ENCODE data around the gene ETHE1. TPM values are rescaled to one million over a fixed set of nuclear protein-coding genes. Genes with fewer than 3 reads are reported as not detected.
"Not testable (repeated sequence)": the region's sequence is repeated elsewhere in the genome, so short reads cannot be mapped to it uniquely, and the experiment has no call there.

ETHE1 gene
- total RNA-seq, 1 experiment from 2014 or later = 293 TPM

DNA sequence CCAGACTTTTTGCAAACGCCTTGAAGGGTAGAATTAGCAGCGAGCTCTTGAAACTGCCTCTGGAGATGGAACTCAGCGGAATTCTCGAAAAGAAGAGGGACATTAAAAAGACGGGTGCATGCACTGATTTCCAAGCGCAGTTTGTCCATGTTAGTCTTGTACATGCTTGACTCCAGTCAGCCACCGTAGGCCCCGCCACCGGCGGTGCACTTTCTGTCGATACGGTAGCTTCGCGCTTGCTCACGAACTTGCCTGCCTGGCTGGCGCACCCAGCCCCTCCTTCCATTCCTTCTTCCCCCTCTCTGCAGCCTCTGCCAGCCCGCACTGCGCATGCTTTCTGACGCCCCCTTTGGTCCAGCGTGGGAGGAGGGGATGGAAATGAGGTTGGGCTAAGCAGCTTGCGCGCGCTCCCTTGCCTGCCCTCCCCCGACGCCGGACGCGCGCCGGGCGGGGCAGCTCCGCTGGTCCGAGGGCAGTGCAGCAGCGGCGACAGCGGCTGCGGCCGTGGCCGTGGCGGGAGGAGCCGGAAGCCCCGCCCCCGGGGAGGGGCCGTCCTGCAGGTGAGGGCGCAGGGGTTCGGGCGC, 6.1 kb upstream of the ETHE1 start, which contains the start of gene ZNF575:
ZNF575 (plus strand) TSS at position 227 of the 584 bp plus-strand sequence. CDS start 1,235 bp downstream, outside the sequence.
- in situ Hi-C loops (cut with HindIII; ENCODE audit: low pct_unique_long_range_greater_than_20kb, low sequenced_read_pairs) = loop anchor here (25.0 kb wide), 1 partner anchor 96 kb away; no protein-coding TSS in a partner anchor
- peak; percentile 100 for DNase-seq (ENCODE audit: low read depth)

DNA sequence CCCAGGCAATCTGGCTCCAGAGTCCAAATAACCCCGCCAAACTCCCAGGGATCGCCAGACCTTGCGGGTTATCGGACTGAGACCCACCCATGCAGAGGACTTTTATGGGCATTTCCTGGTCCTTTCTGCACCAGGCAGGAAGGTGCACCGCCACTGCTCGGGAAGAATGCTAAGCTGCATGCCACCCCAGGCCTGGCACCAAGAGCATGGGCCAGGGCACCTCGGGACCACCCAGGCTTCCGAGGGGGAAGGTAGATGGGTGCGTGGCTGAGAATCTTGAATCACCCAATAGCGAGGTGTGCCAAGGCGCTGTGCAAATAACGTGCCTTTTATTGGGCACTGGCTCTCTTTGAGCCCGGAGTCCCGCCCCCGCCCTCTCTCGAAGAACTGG, 5.6 kb upstream of the ETHE1 start:
- no peak for DNase-seq (ENCODE audit: low read depth)
- in situ Hi-C loops (cut with HindIII; ENCODE audit: low pct_unique_long_range_greater_than_20kb, low sequenced_read_pairs) = loop anchor here (25.0 kb wide), 1 partner anchor 95 kb away; no protein-coding TSS in a partner anchor

DNA sequence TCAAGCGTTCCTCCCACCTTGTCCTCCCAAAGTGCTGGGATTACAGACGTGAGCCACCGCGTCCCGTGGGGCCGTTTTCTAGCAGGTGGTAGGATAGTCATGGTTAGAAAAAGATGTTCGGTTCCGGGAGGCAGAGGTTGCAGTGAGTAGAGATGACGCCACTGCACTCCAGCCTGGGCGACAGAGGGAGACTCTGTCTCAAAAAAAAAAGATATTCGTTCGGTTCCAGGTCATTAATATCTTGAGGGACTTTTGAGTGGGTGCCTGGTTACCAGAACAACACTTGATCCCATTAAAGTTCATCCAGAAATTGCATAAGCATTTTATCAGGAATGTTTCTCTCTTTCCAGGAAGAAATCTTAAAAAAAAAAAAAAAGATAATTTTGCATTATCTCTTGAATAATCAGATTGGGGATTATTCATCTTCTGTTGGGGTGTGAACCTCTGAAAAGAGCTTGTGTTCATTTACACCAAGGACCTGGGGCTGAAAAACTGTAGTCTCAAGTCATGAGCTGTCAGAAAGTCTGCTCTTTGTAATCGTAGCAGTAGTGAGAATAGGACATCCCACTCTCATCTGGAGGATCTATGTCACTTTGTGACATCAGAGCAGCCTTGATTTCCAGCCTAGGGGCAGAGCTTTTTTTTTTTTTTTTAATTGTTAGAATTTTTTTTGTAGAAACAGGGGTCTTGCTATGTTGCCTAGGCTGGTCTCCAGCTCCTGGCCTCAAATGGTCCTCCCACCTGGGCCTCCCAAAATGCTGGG, 1.0 kb upstream of the ETHE1 start:
- DNase-seq (ENCODE audit: low read depth) = peak; percentile 98
- in situ Hi-C loops (cut with HindIII; ENCODE audit: low pct_unique_long_range_greater_than_20kb, low sequenced_read_pairs) = loop anchor here (25.0 kb wide), 1 partner anchor 91 kb away; no protein-coding TSS in a partner anchor

DNA sequence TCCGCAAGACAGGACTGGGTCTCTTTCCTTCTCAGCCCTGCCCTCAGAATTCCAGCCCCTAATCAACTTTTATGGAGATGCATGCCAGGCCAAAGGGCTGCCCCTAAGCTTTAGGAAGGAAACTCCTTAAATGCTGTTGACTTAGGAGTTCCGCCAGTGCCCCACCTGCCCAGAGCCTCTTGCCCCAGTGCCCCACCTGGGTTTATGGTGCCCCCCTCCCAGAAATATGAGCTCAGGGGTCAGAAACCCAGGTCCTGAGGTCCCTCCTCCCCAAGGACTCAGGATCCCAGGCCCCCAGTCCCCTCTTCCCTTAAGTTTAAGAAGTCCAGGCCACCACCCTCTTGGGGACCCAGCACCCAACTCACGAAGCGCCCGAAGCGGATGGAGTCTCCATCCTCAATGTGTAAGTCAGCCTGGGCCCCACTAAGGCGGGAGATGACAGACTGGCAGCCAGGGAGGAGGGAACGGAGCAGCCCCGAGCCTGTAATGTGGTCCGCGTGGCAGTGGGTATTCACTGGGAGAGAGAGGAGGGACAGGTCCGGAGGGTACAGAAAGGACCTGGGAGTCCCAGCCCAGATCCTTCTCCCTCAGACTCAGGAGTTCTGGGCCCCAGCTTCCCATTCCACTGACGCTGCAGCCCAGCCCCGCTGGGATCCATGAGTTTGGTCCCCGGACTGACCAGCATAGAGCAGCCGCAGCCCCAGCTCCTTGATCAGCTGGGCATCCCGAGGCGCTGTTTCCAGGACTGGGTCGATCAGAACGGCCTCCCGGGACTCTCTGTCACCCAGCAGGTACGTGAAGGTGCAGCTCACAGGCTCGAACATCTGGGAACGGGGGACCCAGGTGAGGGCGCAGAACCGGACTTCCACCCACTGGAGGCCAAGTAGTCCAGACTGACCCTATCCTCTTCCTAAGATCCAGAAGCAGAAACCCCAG, 897 bp downstream of the ETHE1 start:
- in situ Hi-C loops (cut with HindIII; ENCODE audit: low pct_unique_long_range_greater_than_20kb, low sequenced_read_pairs) = loop anchor here (25.0 kb wide), 1 partner anchor 89 kb away; no protein-coding TSS in a partner anchor
- DNase-seq (ENCODE audit: low read depth) = peak; percentile 33

DNA sequence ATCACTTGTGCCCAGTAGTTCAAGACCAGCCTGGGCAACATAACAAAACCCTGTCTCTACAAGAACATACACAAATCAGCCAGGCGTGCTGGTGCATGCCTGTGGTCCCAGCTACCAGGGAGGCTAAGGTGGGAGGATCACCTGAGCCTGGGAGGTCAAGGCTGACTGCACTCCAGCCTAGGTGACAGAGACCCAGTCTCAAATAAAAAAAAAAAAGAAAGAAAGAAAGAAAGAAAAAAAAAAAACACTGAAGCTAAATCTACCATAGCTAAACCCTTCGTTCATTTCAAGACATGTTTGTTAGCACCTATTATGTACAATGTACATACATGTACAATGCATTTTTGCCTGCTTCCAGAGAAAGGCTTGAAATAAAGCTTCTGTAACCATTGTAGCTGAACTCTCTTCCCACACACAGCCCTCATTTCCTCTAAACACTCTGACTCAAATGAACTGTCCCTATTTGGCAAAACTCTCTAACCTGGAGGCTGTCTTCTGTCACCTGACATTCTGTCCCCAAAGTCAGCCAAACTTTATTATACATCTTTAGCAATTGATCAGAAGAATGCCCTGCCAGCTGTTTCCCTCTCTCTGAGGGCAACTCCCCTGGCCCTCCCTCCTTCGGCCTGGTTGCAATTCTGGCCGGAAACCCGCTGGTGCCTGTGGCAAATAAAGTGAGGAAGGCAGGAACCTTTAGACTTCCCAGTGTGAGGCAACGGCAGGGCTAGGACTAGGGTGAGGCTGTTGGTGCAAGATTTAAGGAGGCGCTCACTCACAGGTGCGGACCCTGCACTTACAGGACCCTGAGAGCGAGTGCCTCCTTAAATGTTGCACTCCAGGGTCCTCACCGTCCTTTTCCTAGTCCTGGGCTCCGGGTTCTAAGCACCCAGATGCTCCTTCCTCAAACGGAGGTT, 1.8 kb downstream of the ETHE1 start:
- in situ Hi-C loops (cut with HindIII; ENCODE audit: low pct_unique_long_range_greater_than_20kb, low sequenced_read_pairs) = loop anchor here (25.0 kb wide), 1 partner anchor 88 kb away; no protein-coding TSS in a partner anchor
- peak; percentile 63 for DNase-seq (ENCODE audit: low read depth)

DNA sequence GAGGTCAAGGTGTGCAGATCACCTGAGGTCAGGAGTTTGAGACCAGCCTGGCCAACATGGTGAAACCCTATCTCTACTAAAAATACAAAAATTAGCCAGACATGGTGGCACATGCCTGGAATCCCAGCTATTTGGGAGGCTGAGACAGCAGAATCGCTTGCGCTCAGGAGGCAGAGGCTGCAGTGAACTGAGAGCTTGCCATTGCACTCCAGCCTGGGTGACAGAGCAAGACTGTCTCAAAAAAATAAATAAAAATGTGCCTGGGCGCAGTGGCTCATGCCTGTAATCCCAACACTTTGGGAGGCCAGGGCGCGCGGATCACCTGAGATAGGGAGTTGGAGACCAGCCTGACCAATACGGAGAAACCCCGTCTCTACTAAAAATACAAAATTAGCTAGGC, 3.3 kb downstream of the ETHE1 start:
- DNase-seq (ENCODE audit: low read depth); in situ Hi-C loops (cut with HindIII; ENCODE audit: low pct_unique_long_range_greater_than_20kb, low sequenced_read_pairs): not testable (repeated sequence)

DNA sequence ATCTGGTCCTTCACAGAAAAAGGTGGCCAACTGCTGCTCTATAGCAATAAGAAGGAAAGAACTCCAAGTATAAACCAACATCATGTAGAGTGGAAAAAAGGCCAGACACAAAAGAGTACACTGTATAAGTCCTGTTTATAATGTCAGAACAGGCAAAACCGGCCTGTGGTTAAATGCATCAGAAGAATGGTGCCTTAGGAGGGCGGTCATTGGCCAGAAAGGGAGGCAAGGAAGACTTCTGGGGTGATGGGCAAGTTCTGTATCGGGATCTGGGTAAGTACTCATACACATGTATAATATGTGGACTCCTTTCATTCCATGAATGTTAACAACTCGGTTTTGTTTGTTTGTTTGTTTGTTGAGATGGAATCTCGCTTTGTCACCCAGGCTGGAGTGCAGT, 4.1 kb downstream of the ETHE1 start:
- in situ Hi-C loops (cut with HindIII; ENCODE audit: low pct_unique_long_range_greater_than_20kb, low sequenced_read_pairs) = no loop called here

DNA sequence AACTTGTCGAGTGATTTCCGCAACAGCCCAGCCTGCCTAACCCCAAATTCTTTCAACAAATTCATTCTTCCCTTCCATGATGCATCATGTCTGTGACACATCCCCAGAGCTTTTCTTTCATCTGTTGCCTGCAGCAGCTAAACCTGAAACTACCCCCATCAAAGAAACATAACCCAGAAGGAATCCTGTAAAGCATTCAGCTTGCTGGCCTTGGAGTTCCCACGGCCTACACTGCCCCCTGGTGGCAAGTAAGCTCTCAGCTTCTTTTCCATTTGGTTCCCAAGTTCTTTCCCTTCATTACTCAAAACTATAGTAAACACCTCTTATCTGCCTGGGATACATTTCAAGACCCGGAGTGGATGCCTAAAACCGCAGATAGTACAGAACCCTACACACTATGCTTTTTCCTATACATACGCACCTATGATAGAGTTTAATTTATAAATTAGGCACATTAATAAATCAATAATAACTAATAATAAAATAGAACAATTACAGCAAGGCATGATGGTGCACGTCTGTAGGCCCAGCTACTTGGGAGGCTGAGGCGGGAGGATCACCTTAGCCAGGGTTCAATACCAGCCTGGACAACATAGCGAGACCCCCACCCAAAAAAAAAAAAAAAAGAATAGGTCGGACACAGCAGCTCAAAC, 7.4 kb downstream of the ETHE1 start:
- peak; percentile 88 for DNase-seq (ENCODE audit: low read depth)
- in situ Hi-C loops (cut with HindIII; ENCODE audit: low pct_unique_long_range_greater_than_20kb, low sequenced_read_pairs) = no loop called here

More for the DNA sequence above, 4.1 kb downstream of the ETHE1 start:
- DNase-seq (ENCODE audit: low read depth) = no peak

DNA sequence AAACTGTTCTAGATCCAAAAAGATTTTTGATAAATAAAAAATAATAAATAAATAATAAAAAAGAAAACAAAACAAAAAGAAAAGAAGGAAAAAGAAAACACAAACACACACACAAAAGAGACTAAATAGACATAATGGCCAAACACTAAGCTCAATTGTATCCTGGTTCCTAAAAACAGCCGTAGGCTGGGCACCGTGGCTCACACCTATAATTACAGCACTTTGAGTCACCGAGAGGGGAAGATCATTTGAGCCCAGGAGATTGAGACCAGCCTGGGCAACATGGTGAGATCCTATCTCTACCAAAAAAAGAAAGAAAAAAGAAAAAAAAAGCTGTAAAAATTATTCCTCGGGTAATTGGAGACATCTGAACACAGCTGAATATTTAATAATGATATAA, 8.9 kb downstream of the ETHE1 start:
- DNase-seq (ENCODE audit: low read depth) = no peak
- in situ Hi-C loops (cut with HindIII; ENCODE audit: low pct_unique_long_range_greater_than_20kb, low sequenced_read_pairs) = no loop called here

DNA sequence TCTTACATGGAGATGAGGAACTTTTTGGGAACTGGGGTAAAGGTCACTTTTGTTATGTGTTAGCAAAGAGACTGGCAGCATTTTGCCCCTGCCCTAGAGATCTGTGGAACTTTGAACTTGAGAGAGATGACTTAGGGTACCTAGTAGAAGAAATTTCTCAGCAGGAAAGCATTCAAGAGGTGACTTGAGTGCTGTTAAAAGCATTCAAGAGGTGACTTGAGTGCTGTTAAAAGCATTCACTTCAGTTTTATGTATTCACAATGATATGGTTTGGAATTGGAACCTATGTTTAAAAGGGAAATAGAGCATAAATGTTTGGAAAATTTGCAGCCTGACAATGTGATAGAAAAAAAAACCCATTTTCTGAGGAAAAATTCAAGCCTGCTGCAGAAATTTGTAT, 14.6 kb downstream of the ETHE1 start:
- DNase-seq (ENCODE audit: low read depth); in situ Hi-C loops (cut with HindIII; ENCODE audit: low pct_unique_long_range_greater_than_20kb, low sequenced_read_pairs): not testable (repeated sequence)

DNA sequence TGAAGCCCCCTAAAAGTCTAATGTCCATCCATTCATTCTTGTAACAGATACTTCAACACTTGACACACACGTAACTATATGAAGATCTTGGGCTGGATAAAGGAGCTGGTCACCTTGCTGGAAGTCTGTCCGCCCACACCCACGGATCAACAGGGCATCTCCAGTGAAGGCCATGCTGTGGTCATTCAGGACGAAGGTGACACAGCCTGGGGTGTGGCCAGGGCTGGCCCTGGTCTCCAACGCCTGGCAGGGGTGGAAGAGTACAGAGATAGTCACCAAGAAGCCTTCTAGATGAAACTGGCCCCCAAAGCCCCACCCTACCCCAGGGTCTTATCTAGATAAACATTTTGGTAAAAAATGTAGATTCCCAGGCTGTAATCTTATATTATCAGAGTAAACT, 15.7 kb downstream of the ETHE1 start:
- in situ Hi-C loops (cut with HindIII; ENCODE audit: low pct_unique_long_range_greater_than_20kb, low sequenced_read_pairs) = no loop called here
- DNase-seq (ENCODE audit: low read depth) = no peak

DNA sequence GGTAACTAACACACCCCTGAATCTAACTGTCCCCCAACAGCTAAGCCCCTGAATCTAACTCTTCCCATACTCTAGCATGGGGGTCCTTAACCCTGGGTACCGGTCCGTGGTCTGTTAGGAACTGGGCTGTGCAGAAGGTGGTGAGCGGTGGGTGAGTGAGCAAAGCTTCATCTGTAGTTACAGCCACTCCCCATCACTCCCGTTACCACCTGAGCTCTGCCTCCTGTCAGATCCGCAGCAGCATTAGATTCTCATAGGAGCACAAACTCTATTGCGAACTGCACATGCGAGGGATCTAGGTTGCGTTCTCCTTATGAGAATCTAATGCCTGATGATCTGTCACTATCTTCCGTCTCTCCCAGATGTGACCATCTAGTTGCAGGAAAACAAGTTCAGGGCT, 16.3 kb downstream of the ETHE1 start:
- in situ Hi-C loops (cut with HindIII; ENCODE audit: low pct_unique_long_range_greater_than_20kb, low sequenced_read_pairs) = no loop called here
- DNase-seq (ENCODE audit: low read depth) = no peak

DNA sequence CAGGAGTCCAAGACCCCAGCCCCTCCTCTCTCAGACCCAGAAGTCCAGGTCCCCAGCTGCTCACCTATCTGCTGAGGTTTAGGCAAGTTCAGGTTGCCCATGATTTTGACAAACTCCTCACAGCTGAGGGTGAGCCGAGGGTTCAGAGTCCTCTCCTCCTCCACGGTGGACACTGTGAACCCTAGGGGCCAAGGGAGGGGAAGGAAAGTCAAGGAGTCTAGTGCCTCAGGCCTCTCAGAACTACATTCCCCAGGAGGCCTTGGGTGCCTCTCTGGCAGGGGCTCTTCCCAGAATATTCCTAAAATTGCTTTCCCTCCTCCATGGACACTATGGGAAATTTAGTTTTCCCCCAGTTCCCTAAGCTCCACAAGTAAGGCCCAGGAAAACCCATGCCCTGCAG, 19.1 kb downstream of the ETHE1 start:
- in situ Hi-C loops (cut with HindIII; ENCODE audit: low pct_unique_long_range_greater_than_20kb, low sequenced_read_pairs) = no loop called here
- DNase-seq (ENCODE audit: low read depth) = no peak

DNA sequence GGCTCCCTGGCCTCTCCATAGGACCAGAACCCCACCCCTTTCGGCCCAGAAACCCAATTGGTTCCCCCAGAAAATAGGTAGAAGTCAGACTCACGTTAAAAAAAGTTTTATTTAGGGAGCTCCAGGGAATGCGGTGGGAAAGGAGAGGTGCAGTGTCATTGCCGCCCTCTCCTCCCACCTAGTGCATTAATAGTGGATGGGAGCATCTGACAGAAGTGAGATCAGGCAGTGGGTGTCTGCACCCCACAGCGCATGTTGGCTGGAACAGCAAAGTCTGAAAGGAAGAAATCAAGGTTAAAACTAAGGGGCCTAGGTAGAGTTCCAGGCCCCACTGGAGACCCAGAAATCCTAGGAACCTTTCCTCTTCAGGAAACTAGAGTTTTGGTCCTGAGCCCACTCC, 20.4 kb downstream of the ETHE1 start:
- in situ Hi-C loops (cut with HindIII; ENCODE audit: low pct_unique_long_range_greater_than_20kb, low sequenced_read_pairs) = no loop called here
- DNase-seq (ENCODE audit: low read depth) = no peak

DNA sequence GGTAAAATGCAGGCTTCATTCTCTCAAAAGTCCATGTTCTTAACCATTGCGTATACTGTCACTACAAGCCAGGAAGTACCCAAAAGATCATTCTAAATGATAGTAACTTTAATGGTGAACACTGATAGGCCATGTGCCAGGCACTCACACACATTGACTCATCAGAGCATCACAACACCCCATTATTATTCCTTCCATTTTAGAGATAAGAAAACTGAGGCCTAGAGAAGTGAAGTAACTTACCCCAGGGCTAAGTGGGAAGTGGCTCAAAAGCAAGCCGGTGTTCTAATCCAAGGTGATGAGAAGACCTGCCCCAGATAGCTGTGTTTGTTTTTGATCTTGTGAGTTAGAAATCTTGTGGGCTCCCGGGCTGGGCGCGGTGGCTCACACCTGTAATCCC, 21.1 kb downstream of the ETHE1 start:
- in situ Hi-C loops (cut with HindIII; ENCODE audit: low pct_unique_long_range_greater_than_20kb, low sequenced_read_pairs) = no loop called here
- no peak for DNase-seq (ENCODE audit: low read depth)

DNA sequence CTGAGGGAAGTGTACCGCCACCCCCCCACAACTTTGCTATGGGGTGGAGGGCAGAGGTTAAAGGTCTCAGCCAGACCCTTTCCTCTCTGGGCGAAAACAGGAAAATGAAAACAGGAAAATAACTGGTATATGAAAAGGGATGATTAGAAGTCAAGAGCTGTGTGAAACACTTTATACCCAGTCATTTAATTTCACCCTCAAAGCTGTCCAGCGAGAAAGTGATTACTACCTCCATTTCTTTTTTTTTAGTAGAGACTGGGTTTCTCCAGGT, 21.9 kb downstream of the ETHE1 start:
- in situ Hi-C loops (cut with HindIII; ENCODE audit: low pct_unique_long_range_greater_than_20kb, low sequenced_read_pairs) = no loop called here
- DNase-seq (ENCODE audit: low read depth) = no peak

DNA sequence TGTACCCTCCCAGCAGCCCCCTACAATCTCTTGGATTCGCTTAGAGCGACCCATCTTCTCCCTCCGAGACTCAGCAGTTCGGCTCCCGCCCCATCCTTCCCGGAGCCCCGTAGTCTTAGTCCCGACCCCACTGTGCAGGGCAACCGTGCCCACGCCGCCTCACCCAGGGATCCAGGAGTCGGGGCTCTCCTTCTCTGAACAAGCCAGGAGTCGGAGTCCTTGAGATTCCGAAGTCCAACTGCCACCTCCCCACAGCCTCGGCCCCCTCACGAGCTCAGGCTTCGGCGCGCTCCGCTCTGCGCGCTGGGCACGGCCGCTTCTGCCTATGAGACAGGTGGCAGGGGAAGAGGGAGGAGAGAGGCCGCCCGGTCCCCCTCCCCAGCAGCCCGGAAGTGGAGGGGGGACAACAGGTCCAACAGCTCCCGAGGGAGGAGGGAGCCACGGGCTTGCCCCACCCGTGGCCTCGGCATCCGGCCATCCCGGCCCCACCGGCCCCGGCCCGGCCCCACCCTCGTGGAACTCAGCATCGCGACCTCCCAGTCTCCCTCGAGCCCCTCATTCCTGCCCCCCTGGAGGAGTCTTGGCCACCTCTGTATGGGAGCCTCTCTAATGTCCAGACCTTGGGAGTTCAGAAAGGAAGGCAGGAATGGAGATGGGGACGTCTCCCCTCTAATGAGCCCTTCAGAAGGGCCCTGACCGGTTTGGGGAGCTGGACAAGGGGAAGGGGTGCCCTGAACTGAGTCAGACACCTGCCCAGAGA, 22.4 kb downstream of the ETHE1 start, which contains the start of gene PHLDB3:
PHLDB3 (minus strand) TSS at position 321 of the 760 bp plus-strand sequence. CDS start 628 bp downstream, outside the sequence.
- in situ Hi-C loops (cut with HindIII; ENCODE audit: low pct_unique_long_range_greater_than_20kb, low sequenced_read_pairs) = no loop called here
- peak; percentile 68 for DNase-seq (ENCODE audit: low read depth)

Data from Caki2 (cell line).